Measurements from ENCODE around the gene MIOX. TPM values are rescaled to one million over a fixed set of nuclear protein-coding genes. Genes with fewer than 3 reads are reported as not detected.

MIOX gene
- total RNA-seq, 1 experiment from 2014 or later = 0.32 TPM

- DNase-seq (ENCODE audit: low spot score) = no peak
- Histone ChIP-seq H3K9me3 (ENCODE audit: low read depth, low read length, poor library complexity, severe bottlenecking) (no peaks in the 10 kb centered on the region), H3K36me3 (ENCODE audit: insufficient read depth, low read length, poor library complexity, severe bottlenecking) (peaks cover 76% of the 10 kb centered on the region), H3K4me3 (ENCODE audit: low read depth, low read length, poor library complexity, severe bottlenecking) (no peak overlapping the region), H3K4me1 (ENCODE audit: insufficient read depth, low read length, poor library complexity, severe bottlenecking) (no peaks in the 10 kb centered on the region), H3K27ac (ENCODE audit: low read depth, low read length, poor library complexity, severe bottlenecking) (no peak overlapping the region), H3K27me3 (replicated peaks; ENCODE audit: insufficient read depth, low read depth, low read length, poor library complexity) (no peaks in the 10 kb centered on the region)
- intact Hi-C loops (cut with micrococcal nuclease; ENCODE audit: unreplicated experiment) = no loop called here
- BruUV-seq (replicated peaks) = no TSS peak
- ChIA-PET CTCF (interaction anchor here (0.6 kb wide), 1 partner anchor 80 kb away, joined by 3 read pairs; no protein-coding TSS in a partner anchor), POLR2A (ENCODE audit: low non-redundant PET) (no interaction called here)
- TF ChIP-seq EZH2 (IDR thresholded peaks at IDR 0.05; ENCODE audit: borderline replicate concordance, low read depth, low read length, poor library complexity, severe bottlenecking) (no peak), CTCF (conservative IDR thresholded peaks at IDR 0.05; ENCODE audit: low read depth, low read length) (no peak)
Measured at GRCh38 chr22:50461979-50462540, 24.6 kb upstream of the MIOX start.

GRCh38 chr22:50463188-50463900, 23.3 kb upstream of the MIOX start:
- Histone ChIP-seq H3K4me1 (ENCODE audit: insufficient read depth, low read length, poor library complexity, severe bottlenecking) (no peaks in the 10 kb centered on the region), H3K27ac (ENCODE audit: low read depth, low read length, poor library complexity, severe bottlenecking) (no peak overlapping the region), H3K4me3 (ENCODE audit: low read depth, low read length, poor library complexity, severe bottlenecking) (no peak overlapping the region), H3K9me3 (ENCODE audit: low read depth, low read length, poor library complexity, severe bottlenecking) (no peaks in the 10 kb centered on the region), H3K27me3 (replicated peaks; ENCODE audit: insufficient read depth, low read depth, low read length, poor library complexity) (no peaks in the 10 kb centered on the region), H3K36me3 (ENCODE audit: insufficient read depth, low read length, poor library complexity, severe bottlenecking) (peaks cover 73% of the 10 kb centered on the region)
- intact Hi-C loops (cut with micrococcal nuclease; ENCODE audit: unreplicated experiment) = no loop called here
- TF ChIP-seq EZH2 (IDR thresholded peaks at IDR 0.05; ENCODE audit: borderline replicate concordance, low read depth, low read length, poor library complexity, severe bottlenecking) (no peak), CTCF (conservative IDR thresholded peaks at IDR 0.05; ENCODE audit: low read depth, low read length) (no peak)
- ChIA-PET POLR2A (ENCODE audit: low non-redundant PET) (no interaction called here), CTCF (interaction anchor here (0.5 kb wide), 1 partner anchor 195 kb away, joined by 4 read pairs; no protein-coding TSS in a partner anchor)
- no peak for DNase-seq (ENCODE audit: low spot score)
- BruUV-seq (replicated peaks) = no TSS peak

GRCh38 chr22:50464451-50464850, 22.2 kb upstream of the MIOX start:
- intact Hi-C loops (cut with micrococcal nuclease; ENCODE audit: unreplicated experiment) = no loop called here
- Histone ChIP-seq H3K27ac (ENCODE audit: low read depth, low read length, poor library complexity, severe bottlenecking) (no peak overlapping the region), H3K36me3 (ENCODE audit: insufficient read depth, low read length, poor library complexity, severe bottlenecking) (peaks cover 63% of the 10 kb centered on the region)

More at GRCh38 chr22:50464451-50464850, 22.2 kb upstream of the MIOX start:
- peaks cover 3% of the 10 kb centered on the region for H3K4me1 ChIP-seq (ENCODE audit: insufficient read depth, low read length, poor library complexity, severe bottlenecking)
- H3K27me3 ChIP-seq (replicated peaks; ENCODE audit: insufficient read depth, low read depth, low read length, poor library complexity) = no peaks in the 10 kb centered on the region
- no peaks in the 10 kb centered on the region for H3K9me3 ChIP-seq (ENCODE audit: low read depth, low read length, poor library complexity, severe bottlenecking)
- no peak for DNase-seq (ENCODE audit: low spot score)
- POLR2A ChIA-PET (ENCODE audit: low non-redundant PET) = no interaction called here
- H3K4me3 ChIP-seq (ENCODE audit: low read depth, low read length, poor library complexity, severe bottlenecking) = no peak overlapping the region
- CTCF ChIA-PET = no interaction called here
- BruUV-seq (replicated peaks) = no TSS peak
- TF ChIP-seq EZH2 (IDR thresholded peaks at IDR 0.05; ENCODE audit: borderline replicate concordance, low read depth, low read length, poor library complexity, severe bottlenecking) (no peak), CTCF (conservative IDR thresholded peaks at IDR 0.05; ENCODE audit: low read depth, low read length) (no peak)
